H9 (cell line): Measurements from ENCODE around the gene PDE8A. TPM values are rescaled to one million over a fixed set of nuclear protein-coding genes. Genes with fewer than 3 reads are reported as not detected.

ENCODE experiments used
- DNase-seq: peaks from one replicate; pipeline ENCODE4 v3.0.0-alpha.2; 2017
- H2AFZ ChIP-seq: one replicate; pipeline ENCODE4 v1.6.1; 2013; ENCODE audit warnings: mild to moderate bottlenecking, low read length, control low read depth, moderate library complexity
- H2AK5ac ChIP-seq: 2 replicates; pipeline ENCODE4 v1.6.1; 2013; ENCODE audit warnings: low read length, control low read depth, mixed read lengths; ENCODE audit not compliant: insufficient read length
- H2BK120ac ChIP-seq: one replicate; pipeline ENCODE4 v1.6.1; 2013; ENCODE audit warnings: low read depth, mild to moderate bottlenecking, low read length, control low read depth, inconsistent platforms; ENCODE audit not compliant: poor library complexity, severe bottlenecking
- H2BK12ac ChIP-seq: 2 replicates; pipeline ENCODE4 v1.6.1; 2013; ENCODE audit warnings: low read length, control low read depth, mixed read lengths, low read depth; ENCODE audit not compliant: insufficient read length
- H2BK15ac ChIP-seq: 2 replicates; pipeline ENCODE4 v1.6.1; 2013; ENCODE audit warnings: low read depth, low read length, control low read depth
- H2BK20ac ChIP-seq: one replicate; pipeline ENCODE4 v1.6.1; 2013; ENCODE audit warnings: low read depth, mild to moderate bottlenecking, low read length, control low read depth, inconsistent platforms; ENCODE audit not compliant: poor library complexity, severe bottlenecking
- H2BK5ac ChIP-seq: 2 replicates; pipeline ENCODE4 v1.6.1; 2013; ENCODE audit warnings: low read length, control low read depth, mixed read lengths; ENCODE audit not compliant: insufficient read length
- H3K14ac ChIP-seq: 2 replicates; pipeline ENCODE4 v1.6.1; 2013; ENCODE audit warnings: low read length, control low read depth; ENCODE audit not compliant: insufficient read depth
- H3K18ac ChIP-seq: 2 replicates; pipeline ENCODE4 v1.6.1; 2013; ENCODE audit warnings: low read depth, mild to moderate bottlenecking, mixed read lengths, low read length, control low read depth; ENCODE audit not compliant: insufficient read length
- H3K23ac ChIP-seq: 2 replicates; pipeline ENCODE4 v1.6.1; 2013; ENCODE audit warnings: low read length, control low read depth, mixed read lengths, low read depth; ENCODE audit not compliant: insufficient read length
- H3K23me2 ChIP-seq: 2 replicates; pipeline ENCODE4 v1.6.1; 2013; ENCODE audit warnings: low read depth, mild to moderate bottlenecking, mixed read lengths, low read length, control low read depth; ENCODE audit not compliant: insufficient read length, poor library complexity, severe bottlenecking
- H3K27ac ChIP-seq: 2 replicates; pipeline ENCODE4 v1.5.1; 2013; ENCODE audit warnings: low read length, control low read depth, mixed read lengths, low read depth; ENCODE audit not compliant: insufficient read length
- H3K27me3 ChIP-seq: 2 replicates; pipeline ENCODE4 v1.6.1; 2013; ENCODE audit warnings: low read length, control low read depth, inconsistent platforms; ENCODE audit not compliant: insufficient read depth
- H3K4ac ChIP-seq: 2 replicates; pipeline ENCODE4 v1.6.1; 2013; ENCODE audit warnings: low read depth, mild to moderate bottlenecking, control low read depth, inconsistent platforms, low read length, moderate library complexity
- H3K4me1 ChIP-seq: 2 replicates; pipeline ENCODE4 v1.6.1; 2013; ENCODE audit warnings: low read length, control low read depth, inconsistent platforms; ENCODE audit not compliant: insufficient read depth
- H3K4me2 ChIP-seq: 2 replicates; pipeline ENCODE4 v1.6.1; 2013; ENCODE audit warnings: low read length, control low read depth, mixed read lengths; ENCODE audit not compliant: insufficient read length, insufficient read depth
- H3K56ac ChIP-seq: 2 replicates; pipeline ENCODE4 v1.6.1; 2013; ENCODE audit warnings: low read depth, mild to moderate bottlenecking, mixed read lengths, low read length, control low read depth; ENCODE audit not compliant: insufficient read length
- H3K79me1 ChIP-seq: 2 replicates; pipeline ENCODE4 v1.6.1; 2013; ENCODE audit warnings: low read depth, mild to moderate bottlenecking, moderate library complexity, low read length, control low read depth, inconsistent platforms; ENCODE audit not compliant: insufficient read depth, poor library complexity, severe bottlenecking
- H3K79me2 ChIP-seq: 2 replicates; pipeline ENCODE4 v1.6.1; 2013; ENCODE audit warnings: low read length, control low read depth, inconsistent platforms; ENCODE audit not compliant: insufficient read depth
- H3K9ac ChIP-seq: 2 replicates; pipeline ENCODE4 v1.6.1; 2013; ENCODE audit warnings: low read length, control low read depth, mixed read lengths; ENCODE audit not compliant: insufficient read length; ENCODE audit errors: extremely low read depth
- H3K9me3 ChIP-seq: one replicate; pipeline ENCODE4 v1.6.1; 2013; ENCODE audit warnings: low read depth, low read length, inconsistent platforms; ENCODE audit not compliant: control insufficient read depth
- H3T11ph ChIP-seq: one replicate; pipeline ENCODE4 v1.6.1; 2013; ENCODE audit warnings: mild to moderate bottlenecking, low read length, control low read depth, inconsistent platforms
- H4K20me1 ChIP-seq: one replicate; pipeline ENCODE4 v1.6.1; 2013; ENCODE audit not compliant: control insufficient read depth, insufficient read length, insufficient read depth
- H4K5ac ChIP-seq: 2 replicates; pipeline ENCODE4 v1.6.1; 2013; ENCODE audit warnings: low read depth, mild to moderate bottlenecking, mixed read lengths, low read length, control low read depth; ENCODE audit not compliant: insufficient read length
- H4K8ac ChIP-seq: replicated peaks from 2 replicates; pipeline ENCODE4 v1.6.1; 2013; ENCODE audit warnings: low read length, control low read depth, mixed read lengths, low read depth; ENCODE audit not compliant: insufficient read length
- H4K91ac ChIP-seq: 2 replicates; pipeline ENCODE4 v1.6.1; 2013; ENCODE audit warnings: low read depth, mild to moderate bottlenecking, moderate library complexity, mixed read lengths, low read length, control low read depth; ENCODE audit not compliant: insufficient read length
- H3K27ac Mint-ChIP-seq, 3 experiments: 2 replicates in 2 of 3; 3 replicates in 1 of 3; pipeline ENCODE4 v1.8.0; 2020 to 2021; ENCODE audit warnings: mixed read lengths in 3 of 3, mild to moderate bottlenecking in 1 of 3, moderate library complexity in 1 of 3
- H3K27me3 Mint-ChIP-seq: 2 replicates; pipeline ENCODE4 v1.8.0; 2021; ENCODE audit warnings: low read depth, mild to moderate bottlenecking, moderate library complexity, mixed read lengths
- H3K36me3 Mint-ChIP-seq, 3 experiments: 2 replicates in 2 of 3; 3 replicates in 1 of 3; pipeline ENCODE4 v1.8.0; 2020 to 2021; ENCODE audit warnings: low read depth in 3 of 3, mixed read lengths in 3 of 3; ENCODE audit not compliant: insufficient read depth in 1 of 3
- H3K4me1 Mint-ChIP-seq, 2 experiments: 2 replicates each; pipeline ENCODE4 v1.8.0; 2020; ENCODE audit warnings: mixed read lengths in 2 of 2
- H3K4me3 Mint-ChIP-seq, 2 experiments: 2 replicates in 1 of 2; 3 replicates in 1 of 2; pipeline ENCODE4 v1.8.0; 2020 to 2021; ENCODE audit warnings: mild to moderate bottlenecking in 2 of 2, mixed read lengths in 2 of 2, moderate library complexity in 1 of 2
- H3K9me3 Mint-ChIP-seq, 2 experiments: 2 replicates in 1 of 2; 3 replicates in 1 of 2; pipeline ENCODE4 v1.8.0; 2020; ENCODE audit warnings: mild to moderate bottlenecking in 2 of 2, mixed read lengths in 2 of 2, moderate library complexity in 1 of 2
- WGBS: extraction: QIAGEN DNeasy Blood & Tissue Kit; methylation state at CpG from one replicate; pipeline ENCODE4 v1.1.7; 2013; ENCODE audit warnings: missing lambda C conversion rate, low lambda C conversion rate, mixed read lengths; ENCODE audit not compliant: insufficient read length; ENCODE audit errors: extremely low coverage; 5-methylcytosine and 5-hydroxymethylcytosine counted together
- total RNA-seq: library from RNA; stranded (reverse); gene quantifications from 2 replicates; pipeline ENCODE4 v1.2.1, GENCODE V29; 2021
- TF ChIP-seq, protein P1 (sequence below): fragments of 200-600 bp; sonication (generic); conservative IDR thresholded peaks from 3 replicates; pipeline ENCODE4 v1.8.0; 2021; ENCODE audit warnings: antibody characterized with exemption, mild to moderate bottlenecking

The PDE8A gene
- total RNA-seq, 1 experiment from 2014 or later, result 9.3 TPM

DNA sequence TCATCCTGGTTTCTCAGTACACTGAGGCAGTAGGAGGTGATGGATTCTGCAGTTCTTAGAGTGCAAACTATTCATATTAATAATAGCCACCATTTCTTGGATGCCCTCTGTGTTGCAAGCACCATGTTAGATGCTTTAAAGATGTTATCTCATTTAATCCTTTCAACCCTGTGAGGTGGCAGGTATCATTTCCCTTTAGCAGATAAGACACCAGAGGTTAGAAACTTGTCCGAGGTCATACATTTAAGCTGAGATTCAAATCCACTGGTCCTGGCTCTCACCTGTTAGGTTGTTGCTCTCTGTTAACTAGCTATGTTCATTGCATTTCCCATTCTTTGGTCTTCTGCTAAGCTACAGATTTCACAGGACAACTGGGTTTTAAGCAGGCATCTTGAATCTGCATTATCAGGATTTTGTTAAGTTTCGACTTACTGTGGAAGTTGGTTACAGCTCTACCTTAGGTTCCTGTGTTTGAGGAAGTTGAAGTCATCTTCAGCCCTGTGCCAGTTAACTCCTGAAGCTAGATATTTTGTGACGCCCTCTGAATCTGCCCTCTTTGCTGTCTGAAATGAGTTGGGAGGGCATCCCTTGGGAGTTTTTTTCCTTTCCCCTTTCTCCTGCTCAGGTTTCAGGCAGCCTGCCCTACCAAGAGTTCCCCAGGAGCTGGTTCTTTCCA, 6.4 kb downstream of the PDE8A start:
- H4K91ac ChIP-seq, result no peak overlapping the region
- no peak overlapping the region for H2BK15ac ChIP-seq
- no peak overlapping the region for H2BK120ac ChIP-seq
- H3K4me1 Mint-ChIP-seq, result peaks cover 6 to 9% of the 10 kb centered on the region in 2 experiments
- H3K4ac ChIP-seq, result no peak overlapping the region
- peaks cover 24% of the 10 kb centered on the region for H3K27me3 Mint-ChIP-seq
- no peak overlapping the region for H2AK5ac ChIP-seq
- no peak overlapping the region for H3K14ac ChIP-seq
- H3K27me3 ChIP-seq, result peaks cover under 1% of the 10 kb centered on the region; the same call in 1 of the 2 replicates
- H4K20me1 ChIP-seq, result no peaks in the 10 kb centered on the region
- H3K9me3 Mint-ChIP-seq, result no peaks in the 10 kb centered on the region; a peak in 1 of 5 replicates
- WGBS, result no CpG with 5 or more reads among the region's 3 CpGs
- H4K8ac ChIP-seq, result no peak overlapping the region
- no peak overlapping the region for H3K23ac ChIP-seq
- no peak for DNase-seq
- H3K4me3 Mint-ChIP-seq, result no peak overlapping the region
- H3K18ac ChIP-seq, result no peak overlapping the region
- no peak overlapping the region for H3T11ph ChIP-seq
- H3K9ac ChIP-seq, result no peak overlapping the region
- H3K4me2 ChIP-seq, result no peak overlapping the region
- H3K9me3 ChIP-seq, result no peaks in the 10 kb centered on the region
- no peak overlapping the region for H2BK12ac ChIP-seq
- TF ChIP-seq, protein P1, sequence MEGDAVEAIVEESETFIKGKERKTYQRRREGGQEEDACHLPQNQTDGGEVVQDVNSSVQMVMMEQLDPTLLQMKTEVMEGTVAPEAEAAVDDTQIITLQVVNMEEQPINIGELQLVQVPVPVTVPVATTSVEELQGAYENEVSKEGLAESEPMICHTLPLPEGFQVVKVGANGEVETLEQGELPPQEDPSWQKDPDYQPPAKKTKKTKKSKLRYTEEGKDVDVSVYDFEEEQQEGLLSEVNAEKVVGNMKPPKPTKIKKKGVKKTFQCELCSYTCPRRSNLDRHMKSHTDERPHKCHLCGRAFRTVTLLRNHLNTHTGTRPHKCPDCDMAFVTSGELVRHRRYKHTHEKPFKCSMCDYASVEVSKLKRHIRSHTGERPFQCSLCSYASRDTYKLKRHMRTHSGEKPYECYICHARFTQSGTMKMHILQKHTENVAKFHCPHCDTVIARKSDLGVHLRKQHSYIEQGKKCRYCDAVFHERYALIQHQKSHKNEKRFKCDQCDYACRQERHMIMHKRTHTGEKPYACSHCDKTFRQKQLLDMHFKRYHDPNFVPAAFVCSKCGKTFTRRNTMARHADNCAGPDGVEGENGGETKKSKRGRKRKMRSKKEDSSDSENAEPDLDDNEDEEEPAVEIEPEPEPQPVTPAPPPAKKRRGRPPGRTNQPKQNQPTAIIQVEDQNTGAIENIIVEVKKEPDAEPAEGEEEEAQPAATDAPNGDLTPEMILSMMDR, result no peak
- no peak overlapping the region for H3K27ac ChIP-seq
- no peak overlapping the region for H2AFZ ChIP-seq
- no peak overlapping the region; a peak in 1 of 7 replicates for H3K27ac Mint-ChIP-seq
- H3K56ac ChIP-seq, result no peak overlapping the region
- H2BK20ac ChIP-seq, result no peak overlapping the region
- no peaks in the 10 kb centered on the region for H3K79me2 ChIP-seq
- no peaks in the 10 kb centered on the region for H3K79me1 ChIP-seq
- no peaks in the 10 kb centered on the region for H3K4me1 ChIP-seq
- no peak overlapping the region for H4K5ac ChIP-seq
- H3K36me3 Mint-ChIP-seq, result no peaks in the 10 kb centered on the region
- no peak overlapping the region for H2BK5ac ChIP-seq
- H3K23me2 ChIP-seq, result no peaks in the 10 kb centered on the region
